Epithelial cell of proximal tubule (primary cell): ENCODE data around the gene ZNF319. TPM values are rescaled to one million over a fixed set of nuclear protein-coding genes. Genes with fewer than 3 reads are reported as not detected.
"Not testable (repeated sequence)": the region's sequence is repeated elsewhere in the genome, so short reads cannot be mapped to it uniquely, and the experiment has no call there.

Experiments
- DNase-seq: peaks from one replicate; pipeline ENCODE4 v3.0.0-alpha.2; 2011; ENCODE audit warnings: low read depth
- H3K4me3 ChIP-seq: 2 replicates; pipeline ENCODE4 v1.5.1; 2011; ENCODE audit warnings: low read depth, mild to moderate bottlenecking, low read length
- total RNA-seq: library from RNA; depleted of rRNA; stranded (reverse); fragments of >200 nt; gene quantifications from 2 replicates; pipeline ENCODE4 v1.2.3, GENCODE V29; 2015
- TF ChIP-seq, protein P1 (sequence below): conservative IDR thresholded peaks from 2 replicates; pipeline ENCODE4 v1.5.1; 2012; ENCODE audit warnings: low read depth, mild to moderate bottlenecking, low read length

Gene ZNF319
- total RNA-seq, 1 donor from 2014 or later: 9.1 TPM

DNA sequence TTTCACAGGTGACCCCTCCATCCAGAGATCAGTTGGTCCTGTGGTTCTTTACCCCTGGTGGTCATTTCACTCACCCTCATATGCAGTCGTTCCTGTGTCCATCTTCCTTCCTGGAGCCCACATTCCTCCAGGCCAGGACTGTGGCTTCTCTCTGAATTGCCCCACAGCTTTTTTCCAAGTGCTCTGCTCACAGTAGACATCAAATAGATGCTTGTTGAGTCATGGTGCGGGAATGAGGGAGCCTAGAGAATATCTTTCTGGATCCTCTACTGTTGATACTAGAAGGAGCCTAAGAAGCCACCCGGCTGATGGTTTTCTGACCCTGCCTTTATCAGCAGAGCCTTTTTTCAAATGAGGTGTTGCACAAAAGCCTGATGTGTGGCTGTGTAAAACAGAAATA lies 11.2 kb upstream of the ZNF319 start:
- TF ChIP-seq, protein P1, sequence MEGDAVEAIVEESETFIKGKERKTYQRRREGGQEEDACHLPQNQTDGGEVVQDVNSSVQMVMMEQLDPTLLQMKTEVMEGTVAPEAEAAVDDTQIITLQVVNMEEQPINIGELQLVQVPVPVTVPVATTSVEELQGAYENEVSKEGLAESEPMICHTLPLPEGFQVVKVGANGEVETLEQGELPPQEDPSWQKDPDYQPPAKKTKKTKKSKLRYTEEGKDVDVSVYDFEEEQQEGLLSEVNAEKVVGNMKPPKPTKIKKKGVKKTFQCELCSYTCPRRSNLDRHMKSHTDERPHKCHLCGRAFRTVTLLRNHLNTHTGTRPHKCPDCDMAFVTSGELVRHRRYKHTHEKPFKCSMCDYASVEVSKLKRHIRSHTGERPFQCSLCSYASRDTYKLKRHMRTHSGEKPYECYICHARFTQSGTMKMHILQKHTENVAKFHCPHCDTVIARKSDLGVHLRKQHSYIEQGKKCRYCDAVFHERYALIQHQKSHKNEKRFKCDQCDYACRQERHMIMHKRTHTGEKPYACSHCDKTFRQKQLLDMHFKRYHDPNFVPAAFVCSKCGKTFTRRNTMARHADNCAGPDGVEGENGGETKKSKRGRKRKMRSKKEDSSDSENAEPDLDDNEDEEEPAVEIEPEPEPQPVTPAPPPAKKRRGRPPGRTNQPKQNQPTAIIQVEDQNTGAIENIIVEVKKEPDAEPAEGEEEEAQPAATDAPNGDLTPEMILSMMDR: no peak
- H3K4me3 ChIP-seq: no peak overlapping the region
- no peak for DNase-seq

DNA sequence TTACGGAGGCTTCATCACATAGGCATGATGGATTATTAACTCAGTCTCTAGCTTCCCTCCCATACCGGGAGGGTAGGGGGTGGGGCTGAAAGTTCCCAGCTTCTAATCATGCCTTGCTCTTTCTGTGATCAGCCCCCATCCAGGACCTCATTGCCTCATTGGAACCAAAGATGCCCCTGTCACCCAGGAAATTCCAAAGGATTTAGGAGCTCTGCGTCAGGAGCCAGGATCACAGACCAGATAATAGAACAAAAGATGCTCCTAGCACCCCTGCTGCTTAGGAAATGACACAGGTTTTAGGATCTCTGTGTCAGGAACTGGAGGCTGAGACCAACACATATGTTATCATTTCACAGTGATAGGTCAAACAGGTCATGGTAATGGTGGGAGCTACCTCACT lies 10.4 kb upstream of the ZNF319 start:
- TF ChIP-seq, protein P1: no peak
- H3K4me3 ChIP-seq: no peak overlapping the region
- no peak for DNase-seq

DNA sequence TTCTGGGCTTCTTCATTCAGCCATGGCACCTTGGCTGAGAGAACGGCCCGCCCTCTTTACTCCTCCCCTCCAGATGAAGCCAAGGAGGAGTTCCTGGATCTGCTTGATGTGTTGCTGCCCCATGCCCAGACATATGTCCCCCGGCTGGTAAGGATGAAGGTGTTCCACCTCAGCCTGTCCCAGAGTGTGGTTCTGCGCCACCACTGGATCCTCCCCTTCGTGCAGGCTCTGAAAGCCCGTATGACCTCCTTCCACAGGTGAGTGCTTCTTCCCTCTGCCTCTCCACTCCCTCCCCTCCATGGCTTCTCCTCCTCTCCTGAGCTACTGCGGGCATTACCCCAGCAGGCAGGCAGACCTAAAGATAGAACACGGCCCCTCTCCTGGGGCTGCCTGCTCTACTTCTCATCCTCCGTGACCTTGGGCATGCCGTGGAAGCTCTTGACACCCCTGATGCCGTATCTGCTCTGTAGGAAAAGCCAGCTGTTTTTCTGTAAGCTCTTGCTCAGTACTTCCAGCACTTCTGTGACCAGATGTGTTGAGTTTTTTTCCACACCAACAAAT lies 9.5 kb upstream of the ZNF319 start:
- H3K4me3 ChIP-seq: no peak overlapping the region
- DNase-seq: no peak
- TF ChIP-seq, protein P1: no peak

DNA sequence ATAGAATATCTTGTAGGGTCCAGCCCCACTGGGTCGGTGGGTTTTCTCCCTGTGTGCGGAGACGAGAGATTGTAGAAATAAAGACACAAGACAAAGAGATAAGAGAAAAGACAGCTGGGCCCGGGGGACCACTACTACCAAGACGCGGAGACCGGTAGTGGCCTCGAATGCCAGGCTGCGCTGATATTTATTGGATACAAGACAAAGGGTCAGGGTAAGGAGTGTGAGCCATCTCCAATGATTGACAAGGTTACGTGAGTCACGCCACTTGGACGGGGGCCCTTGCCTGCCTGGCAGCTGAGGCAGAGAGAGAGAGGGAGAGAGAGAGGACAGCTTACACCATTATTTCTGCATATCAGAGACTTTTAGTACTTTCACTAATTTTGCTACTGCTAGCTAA lies 4.3 kb upstream of the ZNF319 start:
- H3K4me3 ChIP-seq, DNase-seq: not testable (repeated sequence)

DNA sequence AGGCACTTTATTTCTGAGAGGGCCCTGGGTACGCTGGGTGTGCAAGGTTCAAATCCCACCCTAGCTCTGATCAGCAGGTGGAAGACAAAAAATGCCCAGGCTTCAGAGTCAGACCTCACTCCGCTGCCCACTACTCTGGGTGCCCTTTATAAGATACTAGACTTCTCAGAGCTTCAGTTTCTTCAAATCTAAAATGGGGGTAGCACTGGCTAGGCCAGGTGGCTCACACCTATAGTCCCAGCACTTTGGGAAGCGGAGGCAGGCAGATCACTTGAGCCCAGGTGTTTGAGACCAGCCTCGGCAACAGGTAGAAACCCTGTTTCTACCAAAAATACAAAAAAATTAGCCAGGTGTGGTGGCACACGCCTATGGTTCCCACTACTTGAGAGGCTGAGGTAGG lies 2.5 kb upstream of the ZNF319 start:
- TF ChIP-seq, protein P1: no peak
- H3K4me3 ChIP-seq: no peak overlapping the region
- DNase-seq: no peak

DNA sequence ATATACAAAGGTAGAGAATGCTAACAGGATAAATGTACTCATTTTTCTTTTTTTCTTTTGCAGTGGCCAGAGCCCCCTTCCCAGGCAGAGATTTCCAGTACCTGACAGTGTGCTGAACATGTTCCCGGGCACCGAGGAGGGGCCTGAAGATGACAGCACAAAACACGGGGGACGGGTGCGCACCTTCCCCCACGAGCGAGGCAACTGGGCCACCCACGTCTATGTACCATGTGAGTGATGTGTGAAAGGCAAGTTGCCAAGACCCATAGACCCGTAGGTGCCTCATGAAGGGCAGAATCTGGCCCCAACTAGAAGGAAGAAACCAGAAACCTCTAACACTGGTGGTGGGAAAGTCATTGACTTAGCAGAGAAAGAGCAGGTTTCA lies 1.9 kb upstream of the ZNF319 start:
- TF ChIP-seq, protein P1: no peak
- no peak overlapping the region for H3K4me3 ChIP-seq
- DNase-seq: no peak

DNA sequence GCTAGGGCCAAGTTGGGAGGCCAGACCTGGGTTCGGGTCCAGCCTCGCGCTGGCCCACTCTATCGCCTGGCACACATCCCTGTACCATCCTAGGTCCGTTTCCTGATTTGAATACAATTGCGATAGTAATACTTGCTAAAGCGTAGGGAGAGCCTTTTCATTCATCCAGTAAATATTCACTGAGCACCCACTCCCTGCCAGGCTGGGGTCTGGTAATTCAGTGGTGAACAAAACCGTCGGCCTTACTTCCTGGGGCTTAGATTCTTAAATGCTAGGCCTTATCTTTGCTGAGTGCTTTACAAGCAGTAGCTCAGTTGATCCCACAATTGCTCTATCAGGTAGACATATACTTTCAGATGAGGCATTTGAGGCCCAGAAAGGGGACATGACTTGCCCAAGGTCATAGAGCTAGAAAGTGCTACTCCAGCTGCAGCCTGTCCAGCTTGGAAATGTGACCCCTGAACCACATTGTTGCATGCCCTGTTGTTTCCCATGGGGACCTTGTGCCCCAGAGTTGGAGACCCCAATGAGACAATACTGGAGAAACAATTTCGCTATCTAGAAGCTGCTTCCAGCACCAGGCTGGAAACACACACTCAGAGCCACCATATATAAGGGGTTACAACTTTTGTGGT lies 1.4 kb upstream of the ZNF319 start:
- no peak for DNase-seq
- TF ChIP-seq, protein P1: no peak
- peak overlapping the region; percentile 96 for H3K4me3 ChIP-seq
